Hematopoietic multipotent progenitor cell (in vitro differentiated cells): ENCODE data around the gene MRPL28. TPM values are rescaled to one million over a fixed set of nuclear protein-coding genes. Genes with fewer than 3 reads are reported as not detected.
"Not testable (repeated sequence)": the region's sequence is repeated elsewhere in the genome, so short reads cannot be mapped to it uniquely, and the experiment has no call there.

Experiments used
- DNase-seq, 3 donors: peaks; one replicate each; pipeline ENCODE4 v3.0.0-alpha.2; 2011 to 2015; ENCODE audit warnings: low read depth in 2 of 3, low spot score in 2 of 3
- total RNA-seq: library from RNA; depleted of rRNA; stranded (reverse); fragments of >200 nt; gene quantifications from one replicate; pipeline ENCODE4 v1.2.3, GENCODE V29; 2012

MRPL28 gene
- total RNA-seq, 1 donor, result 56.0 TPM

DNA sequence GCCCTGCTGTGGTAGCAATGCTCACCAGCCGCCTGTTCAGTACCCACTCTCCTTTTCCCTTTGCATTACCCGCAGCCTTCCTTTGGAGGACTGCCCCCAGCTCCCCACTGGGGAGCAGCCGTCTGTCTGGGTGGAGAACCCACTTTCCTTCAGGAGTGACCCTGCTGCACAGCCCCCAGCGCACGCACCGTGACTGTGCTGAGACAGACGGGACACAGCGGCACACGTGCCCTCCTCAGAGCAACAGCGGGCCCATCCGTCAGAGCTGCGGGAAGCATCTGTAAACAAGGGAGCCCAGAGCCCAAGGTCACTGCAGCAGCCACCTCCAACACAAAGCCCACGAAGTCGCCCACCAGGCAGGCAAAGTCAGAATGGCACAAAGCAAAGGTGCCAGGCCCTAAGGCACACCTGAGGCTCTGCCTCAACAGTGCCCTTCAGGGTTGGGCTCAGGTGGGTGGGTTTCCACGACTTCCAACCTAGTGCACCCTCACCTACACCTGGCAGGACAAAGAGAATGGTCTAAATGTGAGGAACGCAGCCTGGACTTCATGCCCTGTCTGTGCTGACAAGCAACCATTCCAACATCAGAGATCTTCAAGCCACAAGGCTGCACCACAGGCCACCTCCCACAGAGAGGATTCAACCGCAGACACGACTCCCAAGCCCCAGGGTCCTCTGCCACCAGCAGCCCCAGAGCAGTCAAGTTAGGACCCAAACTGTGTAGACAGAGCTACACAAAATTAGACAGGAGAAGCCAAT lies 27.7 kb downstream of the MRPL28 start:
- DNase-seq, result no peak

- DNase-seq, result not testable (repeated sequence)
Measured at GRCh38 chr16:341974-342336, 28.4 kb downstream of the MRPL28 start.

- not testable (repeated sequence) for DNase-seq
Measured at GRCh38 chr16:341095-341973, 29.0 kb downstream of the MRPL28 start.

DNA sequence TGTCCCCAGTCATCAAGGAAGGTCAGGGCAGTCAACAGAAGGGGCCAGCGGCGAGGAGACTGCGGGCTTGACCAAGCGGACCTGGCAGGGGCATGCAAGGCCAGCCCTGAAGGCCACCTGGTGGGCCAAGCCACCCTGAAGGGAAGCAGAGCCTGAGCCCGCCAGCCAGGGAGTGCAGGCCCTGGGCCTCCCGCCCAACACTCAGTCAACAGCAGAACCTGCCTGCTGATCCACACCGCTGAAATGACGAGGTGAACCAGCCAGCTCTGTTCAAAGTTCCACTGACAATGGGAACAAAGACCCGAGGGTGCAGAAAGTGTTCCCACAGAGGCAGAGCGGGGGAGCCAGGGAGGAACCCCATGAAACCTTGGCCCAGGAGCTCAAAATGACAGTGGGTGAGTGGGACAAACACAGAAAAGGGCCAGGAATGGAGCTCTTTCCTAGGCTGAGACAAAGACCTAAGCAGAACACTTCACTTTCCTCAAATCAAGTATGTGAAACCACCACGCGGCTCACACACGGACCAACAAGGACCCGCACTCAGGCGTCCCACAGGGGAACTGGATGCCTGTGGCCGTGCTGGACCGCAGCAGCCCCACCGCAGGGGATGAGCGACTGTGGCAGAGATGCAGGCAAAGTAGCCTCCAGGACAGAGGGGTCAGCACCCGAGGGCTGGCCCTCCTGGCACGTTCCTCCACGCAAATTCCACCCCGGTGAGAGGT lies 29.8 kb downstream of the MRPL28 start:
- DNase-seq, result no peak

GRCh38 chr16:339680-340079 lies 30.7 kb downstream of the MRPL28 start:
- DNase-seq, result peak in 1 of 3 donors; percentile 34

GRCh38 chr16:337975-338575 lies 32.3 kb downstream of the MRPL28 start:
- no peak for DNase-seq

- DNase-seq, result no peak
Measured at GRCh38 chr16:337437-337836, 32.9 kb downstream of the MRPL28 start.

GRCh38 chr16:336269-336668 lies 34.1 kb downstream of the MRPL28 start:
- DNase-seq, result no peak

- not testable (repeated sequence) for DNase-seq
Measured at GRCh38 chr16:334861-335632, 35.3 kb downstream of the MRPL28 start.

- not testable (repeated sequence) for DNase-seq
Measured at GRCh38 chr16:334164-334832, 36.0 kb downstream of the MRPL28 start.

DNA sequence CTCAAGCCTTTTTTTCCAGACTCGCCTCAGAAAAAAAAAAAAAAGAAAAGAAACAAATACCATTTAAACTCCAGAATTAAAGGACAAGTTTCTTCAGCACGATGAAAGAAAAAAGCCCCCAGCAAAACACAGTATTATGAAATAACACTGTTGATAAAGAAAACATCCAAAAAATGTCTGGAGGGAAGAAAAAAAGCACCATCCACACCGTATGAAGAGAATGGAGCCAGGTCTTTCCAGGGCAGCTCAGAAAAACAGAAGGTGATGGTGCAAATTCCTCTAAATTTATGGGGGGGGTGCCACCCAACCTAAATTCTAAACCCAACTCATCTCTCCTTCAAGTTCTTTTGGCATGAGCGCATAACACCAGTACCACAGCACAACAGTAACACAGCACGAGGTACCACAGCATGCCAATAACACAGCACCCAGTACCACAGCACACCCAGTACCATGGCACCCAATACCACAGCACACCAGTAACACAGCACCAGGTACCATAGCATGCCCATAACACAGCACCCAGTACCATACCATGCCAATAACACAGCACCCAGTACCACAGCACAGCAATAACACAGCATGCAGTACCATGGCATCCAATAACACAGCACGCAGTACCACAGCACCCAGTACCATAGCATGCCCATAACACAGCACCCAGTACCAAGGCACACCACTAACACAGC lies 36.8 kb downstream of the MRPL28 start:
- no peak for DNase-seq

- peak in 1 of 3 donors; percentile 47 for DNase-seq
Measured at GRCh38 chr16:331181-331814, 39.0 kb downstream of the MRPL28 start.

GRCh38 chr16:330741-331140 lies 39.6 kb downstream of the MRPL28 start:
- no peak for DNase-seq

GRCh38 chr16:325375-326145 lies 44.8 kb downstream of the MRPL28 start:
- DNase-seq, result peak in 1 of 3 donors; percentile 23

GRCh38 chr16:324451-325334 lies 45.6 kb downstream of the MRPL28 start:
- peak; percentile 65 to 73 (median 66) for DNase-seq

DNA sequence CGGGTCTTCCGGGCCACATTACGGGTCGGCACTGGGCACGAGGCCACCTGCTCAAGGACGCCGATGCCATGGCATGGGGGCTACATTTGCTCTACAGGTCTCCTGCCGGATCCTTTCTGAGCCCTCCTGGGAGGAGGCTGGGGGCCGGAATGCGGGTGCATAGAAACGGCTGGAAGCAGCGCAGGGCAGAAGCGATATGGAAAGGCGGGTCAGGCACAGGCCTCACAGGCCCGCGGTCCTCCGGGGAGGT lies 46.2 kb downstream of the MRPL28 start:
- no peak for DNase-seq
